ENCODE data around the gene DNAH11.

DNAH11 gene

GRCh38 chr7:21562385-21562784 is 19.5 kb downstream of the DNAH11 start:
- DNase-seq, result no peak

GRCh38 chr7:21565614-21566013 is 22.8 kb downstream of the DNAH11 start:
- DNase-seq, result no peak

GRCh38 chr7:21566094-21566493 is 23.3 kb downstream of the DNAH11 start:
- no peak for DNase-seq

DNA sequence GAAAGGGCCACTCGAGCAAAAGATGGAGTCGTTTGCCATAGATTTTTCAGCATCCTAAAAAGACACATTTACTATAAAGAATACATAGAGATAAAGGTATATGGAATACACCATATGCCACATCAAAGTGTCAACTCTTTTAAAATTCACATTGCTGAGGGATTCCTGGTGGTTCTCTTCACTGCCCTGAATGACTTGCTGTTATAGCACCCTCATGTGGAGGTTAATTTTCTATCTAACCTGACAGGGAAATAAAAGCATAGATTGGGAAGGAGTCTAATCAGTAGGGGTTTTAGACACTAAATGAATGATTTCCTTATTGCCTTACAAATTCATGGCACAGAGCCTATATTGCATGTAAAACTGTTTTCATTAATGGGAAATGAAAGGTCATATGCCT is 25.9 kb downstream of the DNAH11 start:
- DNase-seq, result peak in 1 of 2 donors; percentile 28

GRCh38 chr7:21572331-21573313 is 29.8 kb downstream of the DNAH11 start:
- DNase-seq, result no peak

DNA sequence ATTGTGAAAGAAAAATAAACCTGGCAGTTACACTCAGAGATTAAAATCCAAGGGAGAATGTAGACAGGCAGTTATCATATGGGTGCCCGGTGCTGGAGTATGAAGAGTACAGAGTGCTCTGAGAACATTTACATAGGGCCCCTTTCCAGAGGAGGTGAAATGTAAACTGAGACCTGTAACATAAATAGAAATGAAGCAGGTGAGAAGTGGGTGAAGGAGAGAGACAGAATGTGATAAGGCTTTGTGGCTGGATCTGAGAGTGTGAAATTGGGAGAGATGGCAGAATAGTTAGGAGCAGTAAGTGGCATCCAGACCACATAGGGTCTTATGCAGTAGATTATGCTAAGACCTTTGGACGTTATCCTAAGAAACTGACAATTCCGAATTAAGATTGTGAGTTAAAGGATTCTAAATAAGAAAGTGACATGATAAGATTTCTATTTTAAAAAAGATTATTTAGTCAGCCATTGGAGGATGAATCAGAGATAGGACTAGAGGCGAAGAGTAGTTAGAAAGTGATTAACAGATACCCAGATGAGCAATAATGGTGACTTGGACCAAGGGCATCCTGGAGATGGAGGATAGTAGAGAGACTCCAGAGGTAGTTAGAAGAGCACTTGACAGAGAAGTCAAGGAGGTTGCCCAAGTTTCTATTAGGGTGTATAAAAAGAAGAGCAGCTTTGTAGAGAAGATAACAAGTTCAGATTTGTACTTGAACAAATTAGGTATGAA is 36.7 kb downstream of the DNAH11 start:
- DNase-seq, result no peak

DNA sequence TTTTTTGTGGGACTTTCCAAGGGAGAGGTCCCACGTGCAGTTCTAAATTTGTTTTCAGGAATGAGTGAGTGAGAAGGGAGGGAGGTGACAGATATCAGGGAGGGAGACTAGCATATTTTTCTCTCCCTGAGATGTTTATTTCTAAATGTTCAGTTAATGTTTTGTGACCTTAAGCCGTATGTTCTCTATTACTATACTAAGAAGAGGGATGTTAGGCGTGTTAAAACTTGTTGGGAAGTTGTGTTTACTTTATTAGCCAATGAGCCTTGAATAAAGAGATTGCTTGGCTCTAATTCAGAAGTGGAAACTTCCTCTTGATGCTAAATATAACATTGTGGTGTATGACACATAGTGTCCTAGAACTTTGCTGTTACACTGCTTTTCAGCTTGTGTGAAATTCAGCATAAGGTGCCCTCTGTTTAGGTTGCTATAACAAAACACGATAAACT is 37.3 kb downstream of the DNAH11 start:
- no peak for DNase-seq

DNA sequence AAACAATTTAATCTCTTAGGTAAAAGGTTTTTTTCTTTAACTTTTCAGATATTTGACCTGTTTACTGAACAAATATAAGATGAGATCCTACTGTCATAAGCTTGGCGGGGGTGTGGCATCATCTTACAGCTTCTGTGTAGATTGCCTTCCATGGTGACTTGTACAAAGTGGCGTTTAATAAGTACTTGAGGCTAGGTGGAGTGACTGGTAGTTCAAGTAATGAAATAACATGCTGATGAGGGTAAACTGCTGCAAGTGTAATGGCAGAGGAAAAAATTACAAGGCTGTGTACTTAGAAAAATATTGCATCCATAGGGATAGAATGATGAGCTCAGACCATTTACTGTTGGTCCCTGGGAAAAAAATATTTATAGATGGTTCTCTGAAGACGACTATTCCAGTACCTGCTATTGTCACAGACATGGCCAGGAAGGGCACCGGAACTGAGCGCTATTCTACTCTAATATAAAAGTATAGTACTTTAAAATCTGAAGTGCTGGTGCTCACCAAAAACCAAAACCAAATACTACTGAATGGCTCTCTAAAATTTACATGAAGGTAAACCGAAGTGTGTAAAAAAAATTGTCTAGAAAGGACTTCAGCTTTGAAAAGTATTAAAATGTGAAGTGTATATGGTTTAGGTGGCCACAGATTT is 42.4 kb downstream of the DNAH11 start:
- DNase-seq, result no peak

DNA sequence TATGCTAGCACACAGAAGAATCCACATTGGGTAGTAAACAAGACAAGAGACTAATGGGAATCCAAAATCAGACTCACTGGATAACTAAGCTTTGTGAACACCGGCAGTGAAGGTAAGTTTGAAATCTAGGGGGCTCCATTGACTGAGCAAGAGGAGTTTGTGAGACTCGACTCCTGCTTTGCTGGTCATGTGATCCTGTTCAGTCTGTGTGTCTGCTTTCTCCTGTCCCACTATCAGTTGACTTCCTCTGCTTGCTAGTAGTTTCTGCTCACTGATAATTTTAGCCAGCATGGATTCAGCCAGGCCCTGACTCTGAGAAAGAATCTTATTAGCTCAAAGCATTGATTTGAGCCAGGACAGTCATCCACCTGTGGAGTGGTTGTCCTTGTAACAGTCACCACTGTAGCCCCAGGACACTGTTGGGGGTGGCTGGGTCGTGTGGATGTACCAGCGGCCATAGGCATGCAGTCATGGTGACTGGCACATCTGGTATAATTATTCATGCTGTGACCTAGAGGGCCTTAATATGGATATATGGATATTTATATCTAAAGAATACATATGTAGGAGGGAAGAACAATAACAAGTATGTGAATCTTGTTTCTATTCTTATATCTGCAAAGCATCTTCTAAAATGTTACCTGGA is 44.4 kb downstream of the DNAH11 start:
- DNase-seq, result no peak

- no peak for DNase-seq
Measured at GRCh38 chr7:21596801-21597200, 54.0 kb downstream of the DNAH11 start.

GRCh38 chr7:21603462-21603861 is 60.6 kb downstream of the DNAH11 start:
- DNase-seq, result no peak

GRCh38 chr7:21603972-21604749 is 61.3 kb downstream of the DNAH11 start:
- no peak for DNase-seq

DNA sequence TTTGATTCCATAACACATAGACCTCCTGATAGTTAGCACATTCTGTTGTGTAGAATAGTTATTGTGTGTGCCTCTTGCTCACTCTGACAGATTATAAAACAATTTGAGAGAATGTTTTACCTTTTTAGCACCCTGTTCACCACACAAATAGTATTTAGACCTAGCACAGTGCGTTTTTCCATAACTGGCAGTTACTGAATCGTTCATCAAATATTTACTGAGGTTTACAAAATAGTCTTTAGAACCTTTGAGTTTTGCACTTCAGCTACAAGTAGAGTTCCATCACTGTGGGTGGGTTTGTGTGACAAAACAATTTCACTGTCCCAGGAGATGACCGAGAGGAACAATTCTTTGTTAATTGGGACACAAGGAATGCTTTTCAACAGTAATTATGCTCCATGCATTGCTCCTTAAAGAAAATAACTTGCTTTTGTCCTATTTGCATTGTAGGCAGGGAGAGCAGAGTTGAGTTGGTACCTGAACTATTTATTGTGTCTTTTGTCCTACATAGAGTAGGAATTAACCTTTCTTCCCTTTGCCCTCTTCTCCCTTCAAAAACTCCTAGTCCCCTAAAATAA is 62.3 kb downstream of the DNAH11 start:
- DNase-seq, result no peak

DNA sequence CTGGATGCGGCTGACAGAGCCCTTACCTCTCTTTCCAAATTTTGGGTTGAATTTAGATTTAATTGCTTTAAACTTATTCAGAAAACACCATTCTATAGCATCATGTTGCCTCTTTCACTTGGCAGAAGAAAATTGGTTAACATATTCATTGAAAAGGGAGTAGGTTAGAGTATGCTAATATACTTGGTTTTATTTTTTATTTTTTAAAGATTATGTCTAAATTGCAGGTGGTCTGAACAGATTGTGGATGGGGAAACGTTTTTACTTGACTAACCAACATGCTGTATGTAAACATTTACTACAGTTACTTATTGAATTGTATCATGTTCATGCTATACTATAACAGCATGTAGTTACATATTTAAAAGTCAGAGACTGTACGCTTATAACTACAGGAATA is 65.6 kb downstream of the DNAH11 start:
- no peak for DNase-seq

DNA sequence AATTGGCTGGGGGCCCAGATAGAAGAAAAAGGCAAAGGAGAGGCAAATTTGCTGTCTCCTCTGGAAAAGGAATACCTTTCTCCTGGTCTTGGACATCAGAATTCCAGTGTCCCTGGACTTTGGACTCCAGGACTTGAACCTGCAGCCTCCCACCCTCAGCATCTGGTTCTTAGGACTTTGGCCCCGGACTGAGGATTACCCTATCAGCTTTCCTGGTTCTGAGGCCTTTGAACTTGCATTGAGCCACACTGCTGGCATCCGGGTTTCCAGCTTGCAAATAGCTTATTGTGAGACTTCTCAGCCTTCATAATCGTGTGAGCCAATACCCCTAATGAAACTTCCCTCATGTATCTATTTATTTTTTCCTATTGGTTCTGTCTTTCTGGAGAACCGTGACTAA is 68.3 kb downstream of the DNAH11 start:
- DNase-seq, result no peak

GRCh38 chr7:21616091-21616490 is 73.3 kb downstream of the DNAH11 start:
- no peak for DNase-seq

- no peak for DNase-seq
Measured at GRCh38 chr7:21616796-21617436, 74.1 kb downstream of the DNAH11 start.

DNA sequence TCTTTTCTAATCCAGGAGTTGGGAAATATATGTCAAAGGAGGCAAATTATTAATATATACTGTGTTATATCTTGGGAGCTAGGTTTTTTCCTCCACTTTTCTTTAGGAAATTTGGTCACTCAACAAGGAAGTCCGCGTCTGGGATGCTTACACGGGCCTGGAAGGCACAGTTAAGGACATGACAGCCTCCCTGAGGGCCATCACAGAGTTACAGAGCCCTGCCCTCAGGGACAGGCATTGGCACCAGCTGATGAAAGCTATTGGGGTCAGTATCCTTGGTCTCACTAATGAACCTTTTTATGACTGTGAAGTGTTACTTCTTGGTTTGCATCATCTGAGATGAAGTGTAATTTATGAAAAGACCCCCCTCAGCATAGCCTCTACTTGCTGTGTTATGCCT is 74.7 kb downstream of the DNAH11 start:
- DNase-seq, result no peak

GRCh38 chr7:21617916-21618390 is 75.1 kb downstream of the DNAH11 start:
- no peak for DNase-seq

- DNase-seq, result no peak
Measured at GRCh38 chr7:21618706-21619105, 75.9 kb downstream of the DNAH11 start.

DNA sequence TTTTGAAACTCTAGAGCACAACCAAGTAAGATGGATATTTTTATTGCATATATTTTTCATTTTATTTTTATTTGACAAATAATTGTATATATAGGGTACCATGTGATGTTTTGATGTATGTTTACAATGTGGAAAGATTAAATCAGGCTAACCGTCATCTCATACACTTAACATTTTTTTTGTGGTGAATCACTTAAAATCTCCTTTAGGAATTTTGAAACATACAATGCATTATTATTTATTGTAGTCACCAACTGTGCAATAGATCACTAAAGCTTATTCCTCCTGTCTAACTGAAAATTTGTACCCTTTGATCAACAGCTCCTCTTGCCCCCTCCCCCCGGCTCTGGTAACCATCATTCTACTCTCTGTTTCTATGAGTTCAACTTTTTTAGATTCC is 77.2 kb downstream of the DNAH11 start:
- no peak for DNase-seq

All from CD4-positive, alpha-beta T cell treated with Interferon alpha-2 for 1 hour (primary cell).